Measurements from ENCODE around the gene M6PR.
"Not testable (repeated sequence)": the region's sequence is repeated elsewhere in the genome, so short reads cannot be mapped to it uniquely, and the experiment has no call there.

M6PR gene

DNA sequence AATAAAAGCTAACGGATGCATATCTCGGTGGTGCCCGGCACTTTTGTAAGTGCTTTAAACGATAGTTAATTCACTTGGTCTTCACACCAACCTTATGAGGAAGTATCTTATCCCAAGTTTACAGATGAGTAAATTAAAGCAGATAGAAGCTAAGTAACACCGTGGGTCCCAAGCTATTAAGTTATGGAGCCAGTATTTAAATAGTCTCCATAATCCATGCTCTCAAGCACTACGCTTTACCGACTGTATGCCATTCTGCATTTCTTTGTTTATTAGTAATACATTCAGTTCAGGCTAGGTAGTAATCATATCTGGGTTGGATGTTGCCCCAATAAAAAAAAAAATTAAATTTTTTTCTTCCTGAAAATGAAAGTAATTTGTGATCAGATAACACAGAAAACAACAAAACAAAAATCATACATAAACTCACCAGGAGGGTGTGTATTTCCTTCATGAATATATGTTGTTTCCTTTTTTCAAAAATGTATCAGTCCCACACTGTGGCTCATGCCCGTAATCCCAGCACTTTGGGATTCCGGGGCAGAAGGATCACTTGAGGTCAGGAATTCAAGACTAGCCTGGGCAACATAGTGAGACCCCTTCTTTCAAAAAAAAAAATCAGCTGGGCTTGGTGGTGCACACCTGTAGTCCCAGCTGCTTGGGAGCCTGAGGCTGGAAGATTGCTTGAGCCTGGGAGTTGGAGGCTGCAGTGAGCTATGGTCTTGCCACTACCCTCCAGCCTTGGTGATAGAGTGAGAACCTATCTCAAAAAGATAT is 1.4 kb upstream of the M6PR start:
- peak in 1 of 2 experiments; percentile 2 for DNase-seq

DNA sequence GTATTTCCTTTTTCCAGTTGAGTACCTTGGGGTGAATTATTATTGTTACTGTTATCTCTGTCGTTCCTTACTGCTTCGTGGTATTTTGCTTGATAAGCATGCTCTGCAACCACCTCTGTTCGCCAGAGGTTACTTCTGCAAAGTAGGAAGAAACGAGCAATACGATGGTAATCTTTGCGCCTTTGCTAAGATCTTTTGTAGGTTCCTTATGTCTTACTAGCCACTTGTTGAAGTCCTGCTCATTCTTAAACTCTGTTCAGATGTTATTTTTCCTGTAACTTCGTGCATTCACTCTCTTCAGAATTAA is 729 bp upstream of the M6PR start:
- DNase-seq, result no peak

DNA sequence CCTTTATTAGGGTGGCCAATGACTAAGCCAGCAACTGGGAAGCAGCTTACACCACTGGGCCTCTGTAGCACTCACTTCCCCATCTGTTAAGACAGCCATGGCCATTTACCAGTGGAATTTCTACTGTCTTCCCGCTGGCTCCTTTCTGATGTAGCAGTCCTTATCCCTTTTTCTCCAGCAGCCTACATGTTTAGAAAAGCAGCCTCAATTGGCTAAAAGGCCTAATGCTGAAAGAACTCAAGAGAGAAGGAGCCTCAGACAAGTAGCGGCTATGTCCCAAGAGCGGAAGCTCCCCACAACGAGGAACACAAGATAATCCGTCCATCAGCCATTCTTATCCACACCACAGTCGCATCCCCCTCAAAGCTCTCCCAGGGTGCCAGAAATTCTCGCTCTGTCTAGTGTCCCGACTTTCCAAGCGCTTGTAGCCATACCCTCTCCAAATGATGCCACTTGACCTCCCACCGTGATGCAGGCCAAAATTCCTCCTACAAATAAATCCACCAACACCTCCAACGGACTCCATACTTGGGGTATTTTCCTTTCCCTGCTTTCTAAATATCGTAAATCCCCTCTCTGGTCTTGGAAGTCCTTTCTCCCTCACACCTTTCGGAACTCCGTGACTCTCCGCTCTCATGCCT is 624 bp downstream of the M6PR start:
- peak; percentile 15 to 25 for DNase-seq

DNA sequence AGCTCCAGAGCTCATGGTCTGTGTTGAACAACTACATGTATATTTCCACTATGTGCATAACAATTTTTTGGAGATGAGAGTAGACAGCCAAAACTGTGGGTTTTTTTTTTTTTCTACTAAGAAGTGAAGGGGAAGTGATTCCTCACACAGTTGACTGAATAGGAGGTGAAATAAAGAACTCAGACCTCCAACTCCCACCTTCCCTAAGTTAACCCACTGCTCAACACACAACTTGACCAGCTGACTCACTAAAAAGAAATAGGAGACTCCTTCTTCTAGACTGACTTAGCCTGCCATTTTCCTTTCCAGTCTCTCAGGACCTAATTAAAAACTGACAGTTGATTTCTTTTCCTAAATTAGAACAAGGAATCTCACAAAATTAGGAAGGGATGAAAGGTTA is 1.7 kb downstream of the M6PR start:
- no peak for DNase-seq

DNA sequence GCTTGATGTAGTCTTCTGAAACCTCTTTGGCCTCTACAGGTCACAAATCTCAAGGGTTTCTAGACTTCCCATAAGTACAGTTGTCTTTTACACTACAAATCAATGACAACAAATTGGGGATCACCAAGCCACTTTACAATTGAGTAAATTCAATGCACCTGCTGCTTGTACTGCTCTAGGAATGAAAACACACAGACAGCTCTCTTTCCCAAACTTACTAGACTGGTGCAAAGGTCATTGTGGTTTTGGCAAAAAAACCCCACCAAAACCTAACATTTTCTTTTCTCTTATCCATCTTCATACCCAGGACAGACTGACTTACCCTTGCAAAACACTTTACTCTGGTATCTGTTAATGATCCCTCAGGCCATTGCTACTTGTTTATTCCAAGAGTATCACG is 2.7 kb downstream of the M6PR start:
- no peak for DNase-seq

DNA sequence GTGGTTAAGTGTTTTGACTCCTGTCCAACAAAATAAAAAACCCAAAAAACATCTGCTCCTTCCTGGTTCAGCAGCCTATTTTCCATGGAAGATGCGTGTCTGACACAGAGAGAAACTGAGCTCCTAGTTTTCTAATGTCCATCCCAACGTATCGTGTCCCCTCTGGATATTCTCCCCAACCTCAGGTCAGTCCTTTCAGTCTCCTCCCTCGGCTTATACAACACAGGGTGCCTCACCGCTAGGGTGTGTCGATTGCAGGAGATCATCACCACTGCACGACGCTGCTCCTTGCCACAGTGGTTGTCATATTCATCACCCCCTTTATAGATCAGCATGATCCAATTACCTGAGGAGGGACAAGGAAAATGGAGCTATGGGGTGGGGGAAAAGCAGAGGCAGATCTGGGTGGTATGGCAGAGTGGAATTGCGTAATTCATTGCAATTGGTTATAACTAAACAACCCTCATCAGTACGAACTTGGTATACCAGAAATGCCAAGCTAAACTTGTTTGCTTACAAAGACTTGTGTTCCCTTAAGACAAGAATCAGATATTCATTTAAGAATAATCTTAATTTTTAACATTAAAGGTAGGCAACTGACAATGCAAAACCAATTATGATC is 5.8 kb downstream of the M6PR start:
- DNase-seq, result no peak

DNA sequence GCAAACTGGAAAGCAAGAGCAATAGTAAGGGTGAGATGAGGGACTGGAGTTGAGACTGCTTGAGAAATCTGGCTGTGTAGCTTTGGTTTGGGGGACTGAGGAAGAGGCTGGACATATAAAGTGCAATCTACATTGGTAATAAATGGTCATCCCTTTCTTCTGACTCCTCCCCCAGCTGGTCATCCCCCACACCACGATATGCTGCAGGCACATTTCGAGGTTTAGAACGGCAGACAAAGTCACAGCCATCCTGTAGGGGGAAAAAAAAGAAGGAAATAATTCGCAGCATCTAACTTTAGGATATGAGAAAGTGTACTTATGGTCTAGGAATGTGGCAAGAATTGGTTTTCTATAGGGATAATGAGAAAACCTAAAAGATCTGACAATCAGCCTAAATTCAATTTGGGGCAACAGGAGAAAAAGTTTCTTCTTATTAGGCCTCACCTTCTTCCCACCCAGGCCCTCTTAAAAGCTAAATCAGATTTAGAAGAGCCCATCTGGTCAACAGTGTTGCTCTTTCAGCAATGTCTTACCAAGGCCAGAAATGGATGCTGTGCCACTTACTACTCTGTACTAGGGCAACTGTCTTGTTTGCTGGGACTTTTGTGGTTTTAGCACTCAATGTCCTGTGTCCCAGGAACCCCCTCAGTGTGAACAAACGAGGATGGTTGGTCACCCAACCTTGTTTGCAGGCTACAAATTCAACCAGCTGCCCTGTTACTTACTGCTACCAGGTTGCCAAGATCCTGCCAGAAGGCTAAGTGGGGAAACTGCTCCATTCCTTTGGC is 7.6 kb downstream of the M6PR start:
- DNase-seq, result no peak

DNA sequence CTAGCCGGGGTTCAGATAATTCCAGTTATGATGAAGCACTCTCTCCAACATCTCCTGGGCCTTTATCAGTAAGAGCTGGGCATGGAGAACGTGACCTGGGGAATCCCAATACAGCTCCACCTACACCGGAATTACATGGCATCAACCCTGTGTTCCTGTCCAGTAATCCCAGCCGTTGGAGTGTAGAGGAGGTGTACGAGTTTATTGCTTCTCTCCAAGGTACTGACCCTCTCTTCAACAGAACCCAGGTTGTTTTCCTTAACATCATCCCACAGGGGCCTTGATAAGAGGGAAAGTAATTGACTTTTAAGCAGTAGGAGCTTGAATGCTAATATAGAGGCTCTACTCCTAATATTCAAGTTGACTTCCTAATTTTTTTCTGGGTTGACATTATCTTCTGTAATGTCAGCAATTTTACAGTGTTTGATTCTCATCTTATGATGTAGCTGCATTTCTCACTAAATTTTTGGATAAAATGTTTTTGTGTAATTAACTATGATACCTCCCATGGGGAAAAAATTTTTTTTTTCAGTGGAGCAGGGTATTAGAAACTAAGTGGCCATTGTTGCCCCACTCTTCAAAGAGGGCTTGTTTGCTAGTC is 11.5 kb downstream of the M6PR start:
- DNase-seq, result not testable (repeated sequence)

DNA sequence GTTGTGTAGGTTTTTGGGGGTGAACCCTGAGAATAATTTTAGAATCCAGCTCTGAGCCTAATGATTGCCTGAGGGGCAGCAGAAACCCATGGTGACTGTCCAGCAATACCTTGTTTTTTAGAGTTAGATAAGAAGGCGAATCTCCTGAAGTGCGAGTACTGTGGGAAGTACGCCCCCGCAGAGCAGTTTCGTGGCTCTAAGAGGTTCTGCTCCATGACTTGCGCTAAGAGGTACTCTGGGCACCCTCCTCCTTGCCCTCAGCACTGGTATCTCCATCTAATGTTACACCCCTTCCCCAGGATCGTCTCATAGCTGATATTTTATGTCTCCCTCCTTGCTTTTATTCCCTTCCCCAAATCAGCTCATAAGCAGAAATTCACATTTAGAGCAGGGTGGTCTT is 12.7 kb downstream of the M6PR start:
- DNase-seq, result no peak

DNA sequence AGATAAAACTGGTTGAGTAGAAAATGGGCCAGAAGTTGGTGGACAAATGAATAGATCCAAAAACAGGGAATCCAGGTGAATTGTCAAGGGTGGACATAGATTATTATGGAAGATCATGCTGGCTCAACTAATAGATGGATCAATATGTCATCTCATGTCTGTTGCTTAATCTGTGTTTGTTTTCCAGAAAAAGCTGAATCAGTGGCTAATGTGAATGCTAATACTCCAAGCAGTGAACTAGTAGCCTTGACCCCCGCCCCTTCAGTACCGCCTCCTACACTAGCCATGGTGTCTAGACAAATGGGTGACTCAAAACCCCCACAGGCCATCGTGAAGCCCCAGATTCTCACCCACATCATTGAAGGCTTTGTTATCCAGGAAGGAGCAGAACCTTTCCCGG is 15.4 kb downstream of the M6PR start:
- DNase-seq, result not testable (repeated sequence)

DNA sequence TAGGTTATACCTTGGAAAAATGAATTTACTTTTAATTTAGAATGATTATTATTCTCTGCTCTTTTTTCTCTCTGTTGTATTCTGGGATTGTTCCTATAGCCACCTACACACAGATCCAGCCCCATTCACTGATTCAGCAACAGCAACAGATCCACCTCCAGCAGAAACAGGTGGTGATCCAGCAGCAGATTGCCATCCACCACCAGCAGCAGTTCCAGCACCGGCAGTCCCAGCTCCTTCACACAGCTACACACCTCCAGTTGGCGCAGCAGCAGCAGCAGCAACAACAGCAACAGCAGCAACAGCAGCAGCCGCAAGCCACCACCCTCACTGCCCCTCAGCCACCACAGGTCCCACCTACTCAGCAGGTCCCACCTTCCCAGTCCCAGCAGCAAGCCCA is 17.0 kb downstream of the M6PR start:
- DNase-seq, result not testable (repeated sequence)

DNA sequence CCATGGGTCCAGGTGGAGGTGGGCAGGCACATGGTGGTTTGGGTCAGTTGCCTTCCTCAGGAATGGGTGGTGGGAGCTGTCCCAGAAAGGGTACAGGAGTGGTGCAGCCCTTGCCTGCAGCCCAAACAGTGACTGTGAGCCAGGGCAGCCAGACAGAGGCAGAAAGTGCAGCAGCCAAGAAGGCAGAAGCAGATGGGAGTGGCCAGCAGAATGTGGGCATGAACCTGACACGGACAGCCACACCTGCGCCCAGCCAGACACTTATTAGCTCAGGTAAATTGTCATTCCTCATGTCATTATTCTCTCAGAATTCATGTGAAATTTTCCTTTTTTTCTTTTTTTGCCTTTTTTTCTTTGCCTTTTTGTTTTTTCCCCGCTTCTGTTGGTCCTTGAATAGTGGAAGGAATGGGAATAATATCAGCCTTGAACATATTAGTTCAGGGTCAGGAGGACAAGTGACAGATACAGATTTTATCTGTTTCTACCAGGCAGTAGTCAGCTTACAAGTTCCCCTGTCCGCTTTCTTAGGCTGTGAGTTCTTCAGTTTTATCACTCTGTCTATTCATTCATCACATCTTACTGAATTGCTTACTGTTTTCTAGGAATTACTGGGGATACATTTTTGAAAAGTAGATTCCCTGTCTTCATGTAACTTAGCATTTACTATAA is 18.7 kb downstream of the M6PR start:
- DNase-seq, result not testable (repeated sequence)

DNA sequence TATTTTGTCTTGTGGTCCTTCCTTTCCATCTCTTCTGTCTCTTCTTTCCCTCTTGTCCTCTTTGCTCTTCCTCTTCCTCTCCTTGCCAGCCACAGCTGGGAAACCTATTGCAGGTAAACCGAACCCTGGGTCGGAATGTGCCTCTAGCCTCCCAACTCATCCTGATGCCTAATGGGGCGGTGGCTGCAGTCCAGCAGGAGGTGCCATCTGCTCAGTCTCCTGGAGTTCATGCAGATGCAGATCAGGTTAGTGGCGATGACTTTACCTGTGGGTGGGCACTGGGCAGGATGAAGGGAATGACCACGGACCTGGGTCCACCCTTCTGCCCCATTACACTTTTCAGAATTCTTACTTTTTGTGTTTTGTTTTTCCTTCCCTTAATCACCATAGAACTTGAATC is 26.9 kb downstream of the M6PR start:
- no peak for DNase-seq

DNA sequence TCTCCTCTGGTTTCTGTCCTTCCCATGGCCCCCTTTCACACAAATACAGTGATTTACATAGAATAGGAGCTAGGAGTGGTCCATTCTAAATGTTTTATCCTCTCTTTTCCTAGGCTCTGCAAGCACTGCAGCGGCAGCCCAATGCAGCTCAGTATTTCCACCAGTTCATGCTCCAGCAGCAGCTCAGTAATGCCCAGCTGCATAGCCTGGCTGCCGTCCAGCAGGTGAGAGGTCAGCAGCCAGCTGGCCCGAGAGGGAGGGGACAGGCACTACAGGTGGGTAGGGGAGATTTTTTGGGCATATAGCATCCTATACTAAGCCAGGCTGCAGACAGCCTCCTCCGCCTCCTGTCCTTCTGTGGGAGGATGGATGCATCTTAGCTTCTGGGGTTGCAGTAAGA is 29.8 kb downstream of the M6PR start:
- not testable (repeated sequence) for DNase-seq

DNA sequence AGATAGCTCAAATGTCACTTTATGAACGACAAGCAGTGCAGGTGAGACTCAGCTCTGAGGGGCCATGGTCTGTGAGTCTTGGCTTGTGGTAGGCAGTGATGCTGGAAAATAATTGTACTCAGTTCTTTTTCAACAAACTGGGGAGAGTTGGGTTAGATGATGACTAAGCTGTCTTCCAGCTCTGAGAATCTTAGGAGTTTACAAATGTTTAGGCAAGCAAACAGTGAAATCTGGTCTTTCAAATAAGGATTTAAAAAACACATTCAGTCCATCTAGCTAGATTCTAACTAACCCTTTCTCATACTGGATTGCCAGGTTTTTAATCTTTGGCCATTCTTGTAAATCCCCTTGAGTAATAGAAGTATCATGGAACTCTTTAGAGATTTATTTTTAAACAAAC is 31.7 kb downstream of the M6PR start:
- no peak for DNase-seq

DNA sequence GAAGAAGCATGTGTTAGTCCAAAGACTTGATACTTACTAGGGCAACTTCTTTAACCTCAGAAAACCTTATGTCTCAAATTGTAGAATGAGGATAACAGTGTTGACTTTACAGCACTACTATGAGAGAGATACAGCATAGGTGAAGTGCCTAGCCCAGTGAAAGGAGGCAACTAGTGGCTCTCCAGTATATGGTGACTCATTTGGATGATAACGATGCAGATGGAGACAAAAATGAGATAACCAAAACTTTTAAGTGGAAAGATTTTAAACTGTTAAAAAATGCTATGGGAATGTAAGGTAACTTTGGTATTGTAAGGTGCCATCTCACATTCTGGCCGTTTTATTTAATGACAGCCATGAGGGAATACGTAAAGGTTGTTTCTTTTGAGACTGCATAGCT is 32.4 kb downstream of the M6PR start:
- DNase-seq, result no peak

DNA sequence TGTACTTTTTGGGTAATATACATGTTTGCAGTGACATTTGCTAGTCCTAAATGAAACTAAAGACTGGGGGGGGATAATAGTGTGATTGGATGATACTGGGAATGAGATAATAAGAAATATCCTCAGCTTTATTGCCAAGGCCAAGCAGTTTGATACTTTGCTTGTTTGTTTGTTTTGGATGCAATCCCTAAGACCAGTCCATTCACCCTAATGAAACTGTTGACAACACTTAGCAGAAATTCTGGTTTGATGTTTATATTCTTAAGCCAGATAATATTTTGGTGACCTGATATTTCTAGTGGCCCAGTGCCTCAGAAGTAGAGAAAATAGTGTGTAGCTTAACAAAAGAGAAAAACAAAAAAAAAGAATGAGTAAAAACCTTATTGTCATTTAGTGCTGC is 33.3 kb downstream of the M6PR start:
- no peak for DNase-seq

DNA sequence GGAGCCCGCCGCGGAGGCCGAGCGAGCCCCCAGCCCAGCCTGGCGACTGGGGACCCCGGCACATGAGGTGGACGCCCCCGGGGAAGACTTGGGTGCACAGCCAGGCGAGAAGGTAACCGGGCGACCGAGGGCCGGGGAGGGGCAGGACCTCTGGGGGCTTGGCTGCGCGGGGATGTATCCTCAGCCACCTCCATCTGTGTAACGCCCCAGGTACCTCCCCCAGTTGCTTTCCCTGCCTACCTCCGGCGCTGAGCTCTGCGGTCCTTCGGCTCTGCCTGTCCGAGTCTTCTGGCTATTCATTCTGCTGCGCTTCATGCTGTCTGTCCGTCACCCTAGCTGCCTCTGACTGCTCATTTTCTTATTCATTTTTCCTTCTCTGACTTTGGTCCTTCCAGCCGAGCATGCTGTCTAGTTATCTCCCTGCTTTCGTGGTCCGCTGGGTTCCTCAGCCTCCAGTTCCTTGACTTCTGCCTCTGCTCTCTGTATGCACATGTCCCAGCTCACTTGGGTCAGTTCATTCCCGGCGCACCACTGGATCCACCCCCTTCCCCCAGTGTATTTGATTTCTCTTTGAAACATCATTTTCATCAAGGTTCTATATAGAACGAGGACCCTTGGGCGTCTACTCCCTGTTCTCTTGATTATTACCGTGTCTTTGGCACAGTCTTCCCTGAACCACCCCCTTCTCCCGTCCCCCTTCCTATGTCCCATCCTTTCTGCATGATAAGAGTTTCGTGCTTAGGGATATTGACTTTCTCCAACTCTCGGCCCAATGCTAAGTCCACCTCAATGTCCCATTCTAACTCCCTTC is 34.5 kb downstream of the M6PR start:
- DNase-seq, result peak; percentile 50 to 77

DNA sequence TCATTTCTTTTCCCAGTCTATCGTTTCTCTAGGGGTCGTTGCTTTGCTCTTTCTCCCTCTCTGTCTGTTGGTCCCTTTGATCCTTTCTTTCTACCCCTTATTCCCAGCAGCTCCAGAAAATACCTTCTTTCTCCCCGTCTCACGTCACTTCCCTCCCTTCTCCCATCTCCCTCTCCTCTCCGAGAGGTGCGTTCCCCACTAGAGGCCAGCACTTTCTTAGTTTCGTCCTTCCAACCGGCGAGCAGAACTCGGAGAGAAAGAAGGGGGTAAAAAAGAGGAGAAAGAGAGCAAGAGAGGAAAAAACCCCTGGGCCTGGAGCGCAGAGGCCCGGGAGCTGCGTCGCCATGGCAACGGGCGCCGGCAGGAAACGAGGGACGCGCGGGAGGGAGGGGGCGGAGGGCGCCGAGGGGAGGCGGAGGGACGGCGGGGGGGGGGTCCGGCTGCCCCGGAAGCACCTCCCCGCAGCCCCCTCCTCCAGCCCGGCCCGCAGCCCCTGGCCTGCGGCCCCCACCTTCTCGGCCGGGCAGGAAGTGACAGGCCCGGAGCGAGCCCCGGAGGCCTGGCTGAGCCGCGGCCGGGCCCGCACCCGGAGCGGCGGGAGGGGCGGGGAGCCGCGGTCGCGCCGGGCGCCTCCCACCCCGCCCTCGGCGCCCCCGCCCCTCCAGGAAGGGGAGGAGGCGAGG is 35.3 kb downstream of the M6PR start, which contains the start of gene PHC1:
PHC1 (plus strand) TSS at position 477 of the 683 bp plus-strand sequence. CDS start 3,169 bp downstream, outside the sequence.
- DNase-seq, result peak; percentile 68 to 89

DNA sequence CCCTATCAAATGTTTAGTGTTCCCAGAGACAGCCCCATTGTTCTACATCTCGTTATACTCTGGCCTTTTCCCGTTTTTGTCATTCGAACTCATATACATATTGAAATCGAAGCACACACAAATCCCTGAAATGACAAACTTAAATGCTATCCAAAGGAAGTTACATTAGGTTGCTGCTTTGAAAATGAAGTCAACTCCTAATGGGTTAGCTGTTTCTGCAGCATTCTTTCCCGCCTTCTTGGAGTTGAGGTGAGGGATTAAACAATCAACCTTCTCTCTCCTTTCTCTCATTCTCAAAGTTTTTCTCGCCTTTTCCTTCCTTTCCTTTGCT is 35.8 kb downstream of the M6PR start:
- peak; percentile 51 to 56 for DNase-seq

DNA sequence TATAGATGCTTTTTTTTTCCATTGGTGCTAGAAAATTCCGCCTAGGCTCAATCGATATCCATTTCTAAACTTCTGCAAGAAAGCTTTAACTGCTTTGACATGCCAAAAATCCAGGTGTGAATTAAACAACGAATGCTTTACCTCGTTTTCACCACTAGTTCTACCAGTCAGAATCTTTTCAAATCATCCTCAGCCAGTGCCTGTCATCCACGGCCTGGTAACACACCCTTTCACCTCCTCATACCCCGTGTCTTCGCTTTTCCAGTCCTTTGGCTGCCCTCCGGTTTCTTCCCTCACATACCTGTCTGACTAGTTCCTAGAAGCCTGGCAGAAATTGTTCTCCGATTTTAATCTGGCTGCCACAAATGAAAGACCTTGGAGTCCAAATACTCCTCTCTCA is 36.5 kb downstream of the M6PR start:
- peak; percentile 39 to 54 for DNase-seq
